Loucy (cell line): ENCODE data around the gene GNAO1.

Source experiments
- H2AFZ ChIP-seq: fragments of 200-600 bp; sonication (generic); 2 replicates; pipeline ENCODE4 v1.6.0; 2016; ENCODE audit warnings: antibody characterized with exemption, mild to moderate bottlenecking, low read length, moderate library complexity
- H3F3A ChIP-seq: fragments of 200-600 bp; 2 replicates; pipeline ENCODE4 v1.6.0; 2016; ENCODE audit warnings: antibody characterized with exemption, low read depth, mild to moderate bottlenecking
- H3K27me3 ChIP-seq: fragments of 200-600 bp; sonication (generic); 2 replicates; pipeline ENCODE4 v1.6.1; 2014; ENCODE audit warnings: low read length, mild to moderate bottlenecking; ENCODE audit not compliant: insufficient read depth, poor library complexity, severe bottlenecking
- H3K36me3 ChIP-seq: fragments of 200-600 bp; sonication (generic); 2 replicates; pipeline ENCODE4 v1.6.1; 2016; ENCODE audit warnings: low read length; ENCODE audit not compliant: insufficient read depth
- H3K4me1 ChIP-seq: fragments of 200-600 bp; sonication (generic); 2 replicates; pipeline ENCODE4 v1.5.1; 2014; ENCODE audit warnings: low read length, mild to moderate bottlenecking; ENCODE audit not compliant: insufficient read depth, poor library complexity, severe bottlenecking
- H3K4me2 ChIP-seq: fragments of 200-600 bp; sonication (generic); 2 replicates; pipeline ENCODE4 v1.6.0; 2014; ENCODE audit warnings: antibody characterized with exemption, low read length, low read depth, mild to moderate bottlenecking; ENCODE audit not compliant: poor library complexity, severe bottlenecking
- H3K4me3 ChIP-seq: fragments of 200-600 bp; sonication (generic); 2 replicates; pipeline ENCODE4 v1.5.1; 2014; ENCODE audit warnings: low read length, mild to moderate bottlenecking, mixed read lengths; ENCODE audit not compliant: poor library complexity, severe bottlenecking
- H3K79me2 ChIP-seq: fragments of 200-600 bp; sonication (generic); 2 replicates; pipeline ENCODE4 v1.6.1; 2014; ENCODE audit warnings: low read length; ENCODE audit not compliant: insufficient read depth
- H3K9ac ChIP-seq: fragments of 200-600 bp; sonication (generic); 2 replicates; pipeline ENCODE4 v1.6.0; 2014; ENCODE audit warnings: mild to moderate bottlenecking, low read depth, low read length, moderate library complexity; ENCODE audit not compliant: poor library complexity, severe bottlenecking
- H3K9me2 ChIP-seq: fragments of 200-600 bp; sonication (generic); replicated peaks from 2 replicates; pipeline ENCODE4 v1.6.1; 2016; ENCODE audit warnings: low read depth, low read length, mixed read lengths
- H3K9me3 ChIP-seq: fragments of 200-600 bp; sonication (generic); 2 replicates; pipeline ENCODE4 v1.6.1; 2014; ENCODE audit warnings: mild to moderate bottlenecking, antibody characterized with exemption, low read length, low read depth; ENCODE audit not compliant: insufficient read depth
- H4K20me1 ChIP-seq: fragments of 200-600 bp; sonication (generic); 2 replicates; pipeline ENCODE4 v1.6.0; 2014; ENCODE audit warnings: antibody characterized with exemption, low read length, mild to moderate bottlenecking; ENCODE audit not compliant: insufficient read depth, poor library complexity, severe bottlenecking
- CTCF ChIP-seq: fragments of 200-600 bp; sonication (generic); conservative IDR thresholded peaks from 2 replicates; pipeline ENCODE4 v1.5.1; 2014; ENCODE audit warnings: mild to moderate bottlenecking, antibody characterized with exemption, low read length
- EZH2phosphoT487 ChIP-seq: fragments of 200-600 bp; IDR thresholded peaks from 2 replicates; pipeline ENCODE4 v1.6.1; 2018; ENCODE audit warnings: antibody characterized with exemption, mild to moderate bottlenecking, moderate library complexity, borderline replicate concordance

Gene GNAO1

DNA sequence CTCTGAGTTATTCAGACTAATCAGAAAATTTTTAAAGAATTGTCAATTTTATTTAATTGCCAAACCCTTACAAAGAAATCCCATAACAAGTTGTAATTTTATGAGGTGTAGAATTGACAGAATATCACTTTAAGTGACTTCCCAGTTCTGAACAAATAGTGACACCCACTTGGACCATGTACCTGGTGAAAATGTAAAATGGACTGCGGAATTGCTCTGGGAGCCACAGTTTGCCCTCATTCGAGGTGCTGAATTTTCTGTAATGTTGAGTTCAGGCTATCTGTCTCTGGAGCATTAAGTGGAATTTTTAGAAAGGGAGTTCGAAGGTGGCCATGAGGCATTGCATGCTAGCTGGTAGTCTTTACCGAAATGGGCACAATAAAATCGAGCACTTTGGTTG is 5.1 kb downstream of the GNAO1 start:
- H3K4me3 ChIP-seq: no peak overlapping the region
- H3K27me3 ChIP-seq: peaks cover 9% of the 10 kb centered on the region
- H3K9me2 ChIP-seq: no peaks in the 10 kb centered on the region
- H3F3A ChIP-seq: no peaks in the 10 kb centered on the region
- H3K79me2 ChIP-seq: no peaks in the 10 kb centered on the region
- H3K4me2 ChIP-seq: no peak overlapping the region
- no peaks in the 10 kb centered on the region for H3K36me3 ChIP-seq
- TF ChIP-seq CTCF (no peak), EZH2phosphoT487 (no peak)
- H3K9ac ChIP-seq: no peak overlapping the region
- H4K20me1 ChIP-seq: no peaks in the 10 kb centered on the region
- no peak overlapping the region for H2AFZ ChIP-seq
- H3K4me1 ChIP-seq: no peaks in the 10 kb centered on the region
- no peaks in the 10 kb centered on the region for H3K9me3 ChIP-seq

GRCh38 chr16:56197192-56197992 is 6.1 kb downstream of the GNAO1 start:
- H3F3A ChIP-seq: no peaks in the 10 kb centered on the region

DNA sequence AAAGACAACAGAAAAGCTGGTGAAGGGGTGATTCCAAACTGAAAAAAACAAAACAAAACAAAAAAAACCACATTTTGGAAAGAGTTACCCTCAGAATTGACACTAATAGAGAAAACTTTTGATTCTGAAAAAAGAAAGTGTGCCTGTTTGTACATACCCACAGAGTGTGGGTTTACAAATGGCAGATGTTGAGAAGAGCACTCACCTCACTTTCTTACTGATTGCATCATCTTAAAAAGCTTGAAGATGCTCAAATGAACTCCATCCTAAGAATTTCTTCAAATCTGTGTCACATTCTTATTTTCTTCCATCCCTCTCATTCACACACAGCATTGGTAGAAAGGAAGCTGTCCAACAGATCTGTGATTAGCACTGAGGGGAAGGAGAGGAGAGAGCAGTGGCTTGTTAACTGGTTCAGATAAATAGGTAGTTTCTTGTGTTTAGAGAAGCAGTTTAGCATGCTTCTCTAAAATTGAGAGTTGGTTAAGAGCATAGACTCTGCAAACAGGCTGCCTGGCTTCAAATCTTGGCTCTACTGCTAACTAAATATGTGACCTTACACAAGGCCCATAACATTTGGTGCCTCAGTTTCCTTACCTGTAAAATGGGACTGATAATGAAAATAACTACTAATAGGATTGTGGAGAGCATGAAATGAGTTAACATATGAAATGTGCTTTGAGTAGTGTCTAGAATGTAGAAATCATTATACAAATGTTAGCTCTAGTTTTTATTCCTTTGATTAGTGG is 6.9 kb downstream of the GNAO1 start:
- H3K9ac ChIP-seq: no peak overlapping the region

More at GRCh38 chr16:56197192-56197992, 6.1 kb downstream of the GNAO1 start:
- no peak overlapping the region for H3K9ac ChIP-seq
- peaks cover 8% of the 10 kb centered on the region for H3K4me1 ChIP-seq
- no peaks in the 10 kb centered on the region for H4K20me1 ChIP-seq
- H3K4me2 ChIP-seq: no peak overlapping the region
- no peaks in the 10 kb centered on the region for H3K79me2 ChIP-seq
- H3K9me2 ChIP-seq: no peaks in the 10 kb centered on the region
- H3K9me3 ChIP-seq: no peaks in the 10 kb centered on the region
- H2AFZ ChIP-seq: no peak overlapping the region
- TF ChIP-seq EZH2phosphoT487: no peak
- no peak overlapping the region for H3K4me3 ChIP-seq
- no peaks in the 10 kb centered on the region for H3K27me3 ChIP-seq
- H3K36me3 ChIP-seq: no peaks in the 10 kb centered on the region

More for the DNA sequence above, 6.9 kb downstream of the GNAO1 start:
- no peaks in the 10 kb centered on the region for H3K79me2 ChIP-seq
- no peak for TF ChIP-seq EZH2phosphoT487
- no peak for TF ChIP-seq CTCF
- no peaks in the 10 kb centered on the region for H3K36me3 ChIP-seq
- H3K27me3 ChIP-seq: no peaks in the 10 kb centered on the region
- no peaks in the 10 kb centered on the region for H4K20me1 ChIP-seq
- no peak overlapping the region for H3K4me3 ChIP-seq
- H3K4me2 ChIP-seq: no peak overlapping the region
- H3F3A ChIP-seq: no peaks in the 10 kb centered on the region
- H2AFZ ChIP-seq: no peak overlapping the region
- no peaks in the 10 kb centered on the region for H3K9me3 ChIP-seq
- H3K9me2 ChIP-seq: no peaks in the 10 kb centered on the region
- peaks cover 13% of the 10 kb centered on the region for H3K4me1 ChIP-seq
